GM18951 (cell line): ENCODE measurements around the gene HCN2.
A peak's percentile ranks its signal among the peaks of the same experiment; 100 is the strongest.

Experiments used
- POLR2A ChIP-seq: IDR thresholded peaks from 4 replicates; pipeline ENCODE4 v1.6.1; 2011; ENCODE audit warnings: mild to moderate bottlenecking; ENCODE audit not compliant: insufficient read length, insufficient read depth; ENCODE audit errors: extremely low read depth
- in situ Hi-C: fragments of 300-500 bp; cut with MboI; formaldehyde crosslinking; loops from one replicate; pipeline ENCODE4 v1.12.0; 2022; ENCODE audit warnings: low sequenced_read_pairs, mixed read lengths, inconsistent platforms; ENCODE audit not compliant: unreplicated experiment

HCN2 gene

DNA sequence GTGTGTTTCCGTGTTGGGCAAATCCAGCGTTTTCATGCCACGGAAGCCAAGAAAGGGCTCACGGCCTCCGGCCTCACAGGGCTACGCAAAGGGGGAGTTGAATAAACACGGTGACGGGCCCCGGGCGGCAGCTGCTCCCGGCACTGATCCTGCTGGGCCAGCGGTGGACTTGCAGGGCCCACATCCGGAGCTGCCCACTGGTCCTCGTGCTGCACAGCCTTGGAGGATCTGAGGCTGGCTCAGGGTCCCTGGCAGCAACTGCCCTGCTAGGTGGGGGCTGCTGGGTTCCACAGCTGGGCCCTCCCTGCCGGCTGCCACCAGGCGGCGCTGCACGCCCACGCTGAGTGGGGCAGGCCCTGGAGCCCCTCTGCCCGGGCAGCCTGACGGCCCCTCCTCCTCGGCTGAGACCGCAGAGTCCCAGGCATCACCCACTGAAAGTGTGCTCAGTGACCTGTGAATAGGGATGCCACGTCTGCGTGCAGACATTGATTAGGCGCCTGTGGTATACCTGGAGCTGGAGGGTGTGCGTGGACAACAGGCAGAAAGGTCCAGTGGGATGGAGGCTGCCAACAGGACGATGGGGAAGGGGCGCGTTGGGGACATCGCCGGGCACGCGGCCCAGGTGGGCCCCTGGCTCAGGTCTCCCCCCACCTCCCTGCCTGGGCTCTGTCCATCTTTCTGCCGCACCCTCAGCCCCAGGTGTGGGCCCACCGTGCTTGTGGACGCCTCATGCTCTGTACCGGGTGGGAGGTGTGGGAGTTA, 5.3 kb upstream of the HCN2 start:
- in situ Hi-C loops: loop anchor here (25.0 kb wide), 1 partner anchor 153 kb away; no protein-coding TSS in a partner anchor

DNA sequence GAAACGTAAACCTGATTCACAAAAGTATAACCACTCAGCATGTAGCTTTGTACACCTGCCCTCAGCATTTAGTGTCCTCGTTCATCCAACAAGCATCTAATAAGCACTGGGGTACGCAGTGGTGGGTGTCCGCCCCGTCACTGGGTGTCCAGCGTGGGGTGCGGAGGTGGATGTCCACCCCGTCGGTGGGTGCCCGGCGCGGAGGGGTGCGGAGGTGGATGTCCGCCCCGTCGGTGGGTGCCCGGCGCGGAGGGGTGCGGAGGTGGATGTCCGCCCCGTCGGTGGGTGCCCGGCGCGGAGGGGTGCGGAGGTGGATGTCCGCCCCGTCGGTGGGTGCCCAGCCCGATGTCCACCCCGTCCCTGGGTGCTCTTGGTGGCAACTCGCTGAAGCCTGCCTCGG, 4.5 kb upstream of the HCN2 start:
- in situ Hi-C loops: loop anchor here (25.0 kb wide), 1 partner anchor 152 kb away; no protein-coding TSS in a partner anchor

More for the DNA sequence above, 5.3 kb upstream of the HCN2 start:
- peak; percentile 27 for TF ChIP-seq POLR2A

DNA sequence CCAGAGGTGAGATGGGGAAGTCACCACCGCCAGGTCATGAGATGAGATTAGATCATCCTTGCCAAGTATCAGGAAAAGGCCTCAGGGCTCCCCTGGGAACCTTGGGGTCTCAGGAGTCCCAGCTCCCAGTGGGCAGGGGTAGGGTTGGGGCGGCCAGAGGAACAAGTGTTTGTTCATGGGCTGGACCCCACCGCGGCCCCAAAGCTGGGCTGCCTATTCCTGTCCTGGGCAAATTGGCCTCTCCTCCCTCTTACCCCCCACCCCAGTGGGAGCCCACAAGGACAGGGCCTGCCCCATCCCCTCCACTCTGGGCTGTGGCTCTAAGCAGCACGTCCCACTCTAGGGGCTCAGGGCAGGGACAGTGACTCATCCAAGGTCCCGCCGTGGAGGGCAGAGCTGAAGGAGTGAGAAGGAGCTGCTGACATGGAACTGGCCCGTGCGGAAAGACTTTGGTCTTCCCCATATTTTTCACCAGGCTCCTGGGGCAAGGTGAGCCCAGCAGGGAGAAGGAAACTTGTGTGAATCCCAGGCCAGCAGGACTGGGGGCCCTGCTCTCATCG, 4.0 kb upstream of the HCN2 start:
- no peak for TF ChIP-seq POLR2A
- in situ Hi-C loops: loop anchor here (25.0 kb wide), 1 partner anchor 152 kb away; no protein-coding TSS in a partner anchor

DNA sequence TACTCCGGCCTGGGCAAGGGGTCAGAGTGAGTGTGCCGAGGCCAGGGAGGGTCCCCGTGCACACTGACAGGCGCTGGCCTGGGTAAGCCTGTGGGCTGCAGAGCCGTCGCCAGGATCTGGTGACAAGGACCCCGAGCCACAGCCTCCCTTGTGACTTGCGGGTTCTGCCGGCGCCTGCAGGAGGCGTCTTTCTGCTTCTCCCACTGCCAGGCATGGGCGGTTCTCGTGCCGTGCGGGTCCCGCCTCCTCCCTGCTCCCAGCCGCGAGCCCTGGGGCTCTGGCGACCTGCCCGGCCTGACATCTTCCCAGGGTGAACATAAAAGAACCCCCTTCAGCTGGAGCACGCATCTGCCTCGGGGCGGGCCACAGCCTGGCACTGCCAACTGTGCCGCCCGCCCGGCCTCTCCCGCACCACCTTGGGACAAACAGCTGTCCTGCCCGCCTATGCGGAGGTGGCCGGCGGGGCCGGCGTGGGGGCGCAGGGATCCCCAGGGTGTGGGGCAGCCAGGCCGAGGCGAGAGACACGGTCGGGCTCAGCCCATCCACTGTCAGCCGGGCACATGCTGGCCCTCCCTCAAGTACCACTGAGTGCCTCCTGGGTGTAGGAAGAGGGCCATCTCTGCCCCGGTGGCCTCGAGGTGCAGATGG, 1.5 kb upstream of the HCN2 start:
- no peak for TF ChIP-seq POLR2A
- in situ Hi-C loops: loop anchor here (25.0 kb wide), 1 partner anchor 149 kb away; no protein-coding TSS in a partner anchor

DNA sequence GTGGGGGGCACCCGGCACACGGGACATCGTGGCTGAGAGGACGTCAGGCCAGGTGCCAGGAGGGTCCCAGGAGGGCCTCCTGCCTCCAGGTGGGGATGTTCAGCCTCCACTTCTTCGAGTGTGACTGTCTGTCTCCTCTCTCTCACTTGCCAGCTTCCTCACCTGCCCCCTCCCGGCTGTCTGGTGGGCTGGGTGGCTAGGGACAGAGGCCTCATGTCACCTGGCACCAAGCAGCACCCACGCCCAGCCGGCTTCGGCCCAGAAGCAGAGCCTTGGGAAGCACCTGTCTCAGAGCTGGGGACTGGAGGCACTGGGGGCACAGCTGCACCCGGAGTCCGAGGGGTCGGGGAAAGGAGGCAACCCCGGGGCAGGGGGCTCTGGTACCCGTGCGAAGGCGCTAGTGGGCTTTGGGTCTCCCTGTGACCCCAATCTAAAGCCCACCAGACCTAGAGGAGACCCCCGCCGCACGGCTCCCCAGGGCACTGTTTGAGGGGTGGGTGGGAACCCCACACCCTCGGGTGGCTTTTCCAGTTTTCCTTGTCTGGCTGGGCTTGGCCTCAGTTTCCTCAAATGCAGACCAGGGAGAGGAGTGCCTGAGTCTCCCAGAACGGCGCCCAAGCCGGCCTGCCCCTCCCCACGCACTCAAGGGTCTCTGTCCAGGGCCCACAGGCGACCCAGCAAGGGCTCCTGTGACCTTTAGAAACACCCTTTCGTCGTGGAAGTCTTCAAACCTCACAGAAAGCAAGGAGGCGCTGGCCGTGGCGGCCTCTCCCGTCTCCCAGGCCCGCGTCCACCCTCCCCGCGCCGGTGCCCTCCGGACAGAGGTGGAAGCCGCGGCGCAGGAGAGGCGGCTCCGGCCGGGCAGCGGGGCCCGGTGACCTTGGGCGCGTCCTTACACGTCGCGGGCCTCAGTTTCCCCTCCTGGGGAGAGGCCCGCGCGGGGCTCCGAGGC, 664 bp upstream of the HCN2 start:
- no peak for TF ChIP-seq POLR2A
- in situ Hi-C loops: loop anchor here (25.0 kb wide), 1 partner anchor 148 kb away; no protein-coding TSS in a partner anchor

DNA sequence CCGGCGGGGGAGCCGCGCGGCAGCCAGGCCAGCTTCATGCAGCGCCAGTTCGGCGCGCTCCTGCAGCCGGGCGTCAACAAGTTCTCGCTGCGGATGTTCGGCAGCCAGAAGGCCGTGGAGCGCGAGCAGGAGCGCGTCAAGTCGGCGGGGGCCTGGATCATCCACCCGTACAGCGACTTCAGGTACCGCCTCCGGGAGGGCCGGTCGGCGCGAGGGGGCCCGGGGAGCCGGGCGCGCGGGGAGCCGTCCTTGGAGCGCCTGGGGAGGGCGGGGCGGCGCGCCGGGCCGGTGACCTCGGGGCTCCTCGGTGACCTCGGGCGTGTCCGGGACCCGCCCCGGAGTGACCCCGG, 690 bp downstream of the HCN2 start:
- in situ Hi-C loops: loop anchor here (25.0 kb wide), 1 partner anchor 147 kb away; no protein-coding TSS in a partner anchor
- no peak for TF ChIP-seq POLR2A

DNA sequence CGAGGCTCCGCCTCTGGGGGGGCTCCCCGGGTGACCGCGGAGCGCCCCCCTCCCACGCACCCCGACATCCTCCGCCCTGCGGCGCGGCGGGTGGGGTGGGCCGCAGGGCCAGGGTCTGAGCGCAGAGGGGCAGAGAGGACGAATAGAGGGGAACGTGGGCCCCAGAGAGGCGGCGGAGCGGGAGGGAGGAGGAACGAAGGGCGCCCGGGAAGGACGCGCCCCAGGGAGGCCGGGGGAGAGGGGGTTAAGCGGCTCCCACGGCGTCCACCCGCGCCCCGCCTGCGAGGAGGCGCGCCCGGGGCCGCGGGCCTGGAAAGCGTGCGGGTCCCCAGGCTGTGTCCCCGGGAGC, 1.0 kb downstream of the HCN2 start:
- TF ChIP-seq POLR2A: no peak

DNA sequence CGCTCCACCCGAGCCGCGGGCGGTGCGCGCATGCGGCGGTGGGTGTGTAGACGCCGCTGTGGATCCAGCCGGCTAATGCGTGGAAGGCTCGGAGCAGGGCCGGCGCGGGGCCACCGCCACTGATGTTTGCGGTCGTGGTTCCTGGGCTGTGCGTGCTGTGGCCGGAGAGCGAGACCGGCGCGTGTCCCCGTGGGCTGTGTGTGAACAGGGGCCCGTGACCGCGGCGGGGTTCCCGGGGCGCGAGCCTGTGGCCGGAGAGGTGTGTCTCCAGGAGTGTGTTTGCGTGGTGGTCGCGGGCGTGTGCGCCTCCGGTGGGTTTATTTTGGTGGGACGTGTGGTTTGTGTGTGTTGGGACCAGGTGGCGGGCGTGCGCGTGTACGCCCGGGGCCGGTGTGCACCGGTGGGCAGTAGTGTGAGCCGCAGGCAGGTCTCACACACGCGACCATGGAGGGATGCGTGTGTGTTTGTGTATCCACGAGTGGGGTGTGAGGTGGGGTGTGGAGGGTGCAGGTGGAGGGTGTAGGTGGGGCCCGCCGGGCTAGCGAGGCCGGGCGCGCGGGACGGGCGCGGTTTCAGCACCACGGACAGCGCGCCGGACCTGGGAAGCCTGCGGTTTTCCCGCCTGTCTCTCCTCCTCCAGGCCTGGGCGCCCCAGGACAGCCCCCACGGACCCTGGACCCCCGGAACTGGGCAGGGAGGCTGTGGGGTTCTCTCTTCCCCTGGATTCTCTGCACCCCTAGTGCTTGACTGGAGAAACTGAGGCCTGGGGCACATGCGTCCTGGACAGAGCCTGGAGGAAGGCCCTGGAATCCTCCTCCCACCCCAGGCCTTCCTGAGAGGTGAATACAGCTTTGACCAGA, 1.6 kb downstream of the HCN2 start:
- in situ Hi-C loops: loop anchor here (25.0 kb wide), 1 partner anchor 146 kb away; no protein-coding TSS in a partner anchor
- no peak for TF ChIP-seq POLR2A

More for the DNA sequence above, 1.0 kb downstream of the HCN2 start:
- in situ Hi-C loops: loop anchor here (25.0 kb wide), 1 partner anchor 147 kb away; no protein-coding TSS in a partner anchor

DNA sequence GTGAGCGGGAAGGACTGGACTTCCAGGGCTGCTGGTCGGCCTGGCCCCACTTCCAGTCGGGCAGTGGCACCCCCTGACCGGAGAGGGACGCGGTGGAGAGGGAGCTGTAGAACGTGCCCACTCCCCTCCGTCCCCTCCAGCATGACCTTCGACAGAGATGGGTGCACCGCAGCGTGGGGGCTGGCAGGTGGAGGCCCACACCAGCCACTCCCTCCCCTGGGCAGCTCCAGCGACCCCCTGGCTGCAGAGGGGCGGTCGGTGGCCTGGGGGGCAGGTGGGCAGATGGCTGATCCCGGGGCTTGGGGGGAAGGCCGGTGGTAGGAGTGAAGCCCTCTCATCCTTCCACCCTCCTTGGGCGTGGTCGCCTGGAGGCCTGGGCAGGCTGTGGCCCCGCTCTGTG, 2.4 kb downstream of the HCN2 start:
- in situ Hi-C loops: loop anchor here (25.0 kb wide), 1 partner anchor 145 kb away; no protein-coding TSS in a partner anchor
- no peak for TF ChIP-seq POLR2A

DNA sequence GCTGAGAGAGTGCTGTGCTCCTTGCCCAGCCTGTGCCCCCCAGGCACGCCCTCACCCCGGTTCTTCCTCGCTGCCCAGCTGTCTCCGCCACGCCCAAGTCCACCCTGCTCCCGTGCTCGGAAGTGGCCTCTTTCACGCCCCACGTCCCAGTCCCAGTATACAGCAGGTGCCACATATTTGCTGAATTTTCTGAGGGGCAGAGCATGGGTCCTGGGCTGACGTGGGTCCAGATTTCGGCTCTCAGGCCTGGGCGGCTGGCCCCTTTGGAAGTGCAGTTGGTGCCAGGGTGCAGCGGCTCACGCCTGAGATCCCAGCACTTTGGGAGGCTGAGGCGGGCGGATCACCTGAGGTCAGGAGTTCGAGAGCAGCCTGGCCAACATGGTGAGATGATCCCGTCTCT, 3.4 kb downstream of the HCN2 start:
- no peak for TF ChIP-seq POLR2A
- in situ Hi-C loops: loop anchor here (25.0 kb wide), 1 partner anchor 144 kb away; no protein-coding TSS in a partner anchor

DNA sequence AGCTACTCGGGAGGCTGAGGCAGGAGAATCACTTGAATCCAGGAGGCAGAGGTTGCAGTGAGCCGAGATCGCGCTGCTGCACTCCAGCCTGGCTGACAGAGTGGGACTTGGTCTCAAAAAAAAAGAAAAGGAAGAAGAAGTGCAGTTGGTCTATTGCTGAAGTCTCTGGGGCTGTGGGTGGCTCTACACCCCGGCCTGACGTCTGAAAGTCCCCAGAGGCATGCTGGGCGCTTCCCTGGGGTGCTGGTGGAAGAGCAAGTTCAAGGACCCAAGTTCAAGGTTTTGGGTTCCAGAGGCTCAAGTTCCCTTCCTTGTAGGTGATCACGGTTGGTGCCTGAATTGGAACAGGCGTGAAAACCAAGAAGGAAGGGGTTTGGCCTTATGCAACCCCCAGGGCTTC, 3.8 kb downstream of the HCN2 start:
- in situ Hi-C loops: loop anchor here (25.0 kb wide), 1 partner anchor 144 kb away; no protein-coding TSS in a partner anchor
- TF ChIP-seq POLR2A: no peak
